H1 (cell line): Measurements from ENCODE around the gene AFF1. TPM values are rescaled to one million over a fixed set of nuclear protein-coding genes. Genes with fewer than 3 reads are reported as not detected.

Experiments
- CTCF ChIA-PET: fragments of 300-600 bp; sonication (Branson Sonifier 250); formaldehyde crosslinking; loops from one replicate; lab custom pipeline; 2021; ENCODE audit not compliant: partially characterized antibody; lab: Charles Lee
- POLR2A ChIA-PET: fragments of 300-600 bp; sonication (Branson Sonifier 250); formaldehyde crosslinking; loops from one replicate; lab custom pipeline; 2021; ENCODE audit warnings: inconsistent platforms; ENCODE audit not compliant: partially characterized antibody; lab: Charles Lee
- DNase-seq, 2 experiments: peaks; one replicate each; pipeline versions ENCODE4 v3.0.0 to v3.0.0-alpha.2; 2010 to 2022; ENCODE audit warnings: low spot score in 2 of 2, low read depth in 1 of 2, mixed read lengths in 1 of 2
- FAIRE-seq: peaks from 2 replicates; lab custom pipeline; 2011; peaks lifted over from hg19 to GRCh38; lab: Jason Lieb, UNC
- H2AFZ ChIP-seq: 2 replicates; pipeline ENCODE4 v1.8.1; 2012; ENCODE audit warnings: low read length, inconsistent platforms
- H2AK5ac ChIP-seq: 2 replicates; pipeline ENCODE4 v1.6.1; 2013; ENCODE audit warnings: low read depth, low read length
- H2BK120ac ChIP-seq: replicated peaks from 2 replicates; pipeline ENCODE3; 2013; ENCODE audit warnings: low read depth, low read length, inconsistent platforms
- H2BK12ac ChIP-seq: 2 replicates; pipeline ENCODE4 v1.6.1; 2013; ENCODE audit warnings: low read depth, low read length
- H2BK15ac ChIP-seq: 2 replicates; pipeline ENCODE4 v1.6.1; 2013; ENCODE audit warnings: low read length
- H2BK20ac ChIP-seq: 2 replicates; pipeline ENCODE4 v1.6.1; 2013; ENCODE audit warnings: low read length
- H2BK5ac ChIP-seq: 2 replicates; pipeline ENCODE4 v1.6.1; 2013; ENCODE audit warnings: low read depth, low read length
- H3K14ac ChIP-seq: 2 replicates; pipeline ENCODE4 v1.6.1; 2013; ENCODE audit warnings: inconsistent platforms; ENCODE audit not compliant: insufficient read length
- H3K18ac ChIP-seq: 2 replicates; pipeline ENCODE4 v1.6.1; 2013; ENCODE audit warnings: low read length; ENCODE audit errors: extremely low read depth
- H3K23ac ChIP-seq: 2 replicates; pipeline ENCODE4 v1.6.1; 2013; ENCODE audit warnings: inconsistent platforms; ENCODE audit not compliant: insufficient read length
- H3K23me2 ChIP-seq: 2 replicates; pipeline ENCODE4 v1.6.1; 2013; ENCODE audit warnings: low read depth, low read length
- H3K27ac ChIP-seq: 2 replicates; pipeline ENCODE4 v1.6.1; 2011; ENCODE audit warnings: low read depth, low read length, inconsistent platforms
- H3K27me3 ChIP-seq, 4 experiments: replicated peaks in 1 of 4; 1 replicate in 1 of 4; 2 replicates in 3 of 4; pipeline versions ENCODE4 v1.6.1 to v1.8.1; 2011 to 2013; ENCODE audit warnings: low read length in 3 of 4, mild to moderate bottlenecking in 3 of 4, inconsistent platforms in 2 of 4, mixed read lengths in 2 of 4, moderate library complexity in 1 of 4; ENCODE audit not compliant: control insufficient read depth in 3 of 4, insufficient read depth in 3 of 4; ENCODE audit errors: extremely low read depth in 1 of 4
- H3K36me3 ChIP-seq, 4 experiments: 2 replicates each; pipeline versions ENCODE4 v1.6.1 to v1.8.1; 2011 to 2013; ENCODE audit warnings: mild to moderate bottlenecking in 4 of 4, low read length in 3 of 4, moderate library complexity in 2 of 4, control low read depth in 1 of 4, inconsistent platforms in 1 of 4; ENCODE audit not compliant: insufficient read depth in 4 of 4, control insufficient read depth in 2 of 4
- H3K4ac ChIP-seq: replicated peaks from 2 replicates; pipeline ENCODE3; 2013; ENCODE audit warnings: low read length, low read depth, mixed read lengths, inconsistent platforms; ENCODE audit not compliant: insufficient read length
- H3K4me1 ChIP-seq, 4 experiments: replicated peaks in 1 of 4; 1 replicate in 1 of 4; 2 replicates in 3 of 4; pipeline versions ENCODE4 v1.6.1 to v1.8.1; 2011 to 2013; ENCODE audit warnings: low read length in 3 of 4, inconsistent platforms in 2 of 4, mixed read lengths in 1 of 4; ENCODE audit not compliant: insufficient read depth in 4 of 4, control insufficient read depth in 3 of 4
- H3K4me2 ChIP-seq, 2 experiments: 2 replicates each; pipeline versions ENCODE4 v1.6.1 to v1.8.1; 2011 to 2013; ENCODE audit warnings: low read depth in 2 of 2, low read length in 2 of 2, control low read depth in 1 of 2, inconsistent platforms in 1 of 2, mild to moderate bottlenecking in 1 of 2; ENCODE audit not compliant: insufficient read depth in 1 of 2
- H3K4me3 ChIP-seq, 4 experiments: fragments of 200-600, 300-600 bp in 1 of 4; sonication (generic), shearing (Covaris generic), sonication (Bioruptor Twin) in 1 of 4; 2 replicates each; pipeline versions ENCODE4 v1.5.1 to v1.8.1; 2011 to 2016; ENCODE audit warnings: low read length in 4 of 4, low read depth in 3 of 4, control low read depth in 2 of 4, inconsistent platforms in 2 of 4, mild to moderate bottlenecking in 2 of 4, mixed read lengths in 1 of 4, moderate library complexity in 1 of 4; ENCODE audit not compliant: insufficient read depth in 2 of 4; ENCODE audit errors: extremely low read depth in 1 of 4
- H3K56ac ChIP-seq: replicated peaks from 2 replicates; pipeline ENCODE3; 2013; ENCODE audit warnings: low read depth, mild to moderate bottlenecking, mixed read lengths, low read length, inconsistent platforms; ENCODE audit not compliant: insufficient read length
- H3K79me1 ChIP-seq: 2 replicates; pipeline ENCODE4 v1.6.1; 2013; ENCODE audit warnings: low read depth, low read length, control low read depth
- H3K79me2 ChIP-seq, 2 experiments: 2 replicates each; pipeline versions ENCODE4 v1.6.1 to v1.8.1; 2012 to 2013; ENCODE audit warnings: low read length in 2 of 2, mild to moderate bottlenecking in 2 of 2, inconsistent platforms in 1 of 2; ENCODE audit not compliant: insufficient read depth in 2 of 2, control insufficient read depth in 1 of 2
- H3K9ac ChIP-seq, 4 experiments: replicated peaks in 1 of 4; 1 replicate in 1 of 4; 2 replicates in 3 of 4; pipeline versions ENCODE4 v1.6.1 to v1.8.1; 2011 to 2013; ENCODE audit warnings: low read depth in 3 of 4, low read length in 3 of 4, control low read depth in 2 of 4, mild to moderate bottlenecking in 2 of 4, moderate library complexity in 2 of 4, inconsistent platforms in 1 of 4; ENCODE audit errors: extremely low read depth in 1 of 4
- H3K9me3 ChIP-seq, 2 experiments: 2 replicates each; pipeline versions ENCODE4 v1.6.1 to v1.8.1; 2012 to 2013; ENCODE audit warnings: mild to moderate bottlenecking in 2 of 2, moderate library complexity in 2 of 2, control low read depth in 1 of 2, inconsistent platforms in 1 of 2, low read depth in 1 of 2, low read length in 1 of 2, mixed read lengths in 1 of 2; ENCODE audit not compliant: insufficient read depth in 2 of 2
- H4K20me1 ChIP-seq, 2 experiments: replicated peaks in 1 of 2; 2 replicates each; pipeline versions ENCODE3 to v1.8.1; 2011 to 2013; ENCODE audit warnings: inconsistent platforms in 2 of 2, low read length in 2 of 2, mild to moderate bottlenecking in 1 of 2; ENCODE audit not compliant: insufficient read depth in 2 of 2, control insufficient read depth in 1 of 2
- H4K5ac ChIP-seq: 2 replicates; pipeline ENCODE4 v1.6.1; 2013; ENCODE audit warnings: low read length, low read depth, mixed read lengths, inconsistent platforms; ENCODE audit not compliant: insufficient read length
- H4K8ac ChIP-seq: 2 replicates; pipeline ENCODE4 v1.8.0; 2013; ENCODE audit warnings: mild to moderate bottlenecking, moderate library complexity, low read length, inconsistent platforms; ENCODE audit not compliant: insufficient read depth; ENCODE audit errors: extremely low read depth
- H4K91ac ChIP-seq: replicated peaks from 2 replicates; pipeline ENCODE3; 2013; ENCODE audit warnings: low read length, mixed read lengths, inconsistent platforms; ENCODE audit not compliant: insufficient read length
- BCL11A ChIP-seq, 2 experiments: IDR thresholded peaks; one replicate each; pipeline ENCODE4 v1.6.1; 2011; ENCODE audit warnings: low read depth in 2 of 2, low read length in 2 of 2, mild to moderate bottlenecking in 2 of 2
- CHD2 ChIP-seq: IDR thresholded peaks from 2 replicates; pipeline ENCODE4 v1.6.1; 2012; ENCODE audit warnings: low read length, improper control_type of control experiment
- FOSL1 ChIP-seq: IDR thresholded peaks from 2 replicates; pipeline ENCODE4 v1.6.1; 2011; ENCODE audit warnings: mild to moderate bottlenecking, low read depth, low read length, moderate library complexity; ENCODE audit not compliant: insufficient read depth
- HDAC2 ChIP-seq, 2 experiments: fragments of 300-600 bp in 1 of 2; sonication (generic) in 1 of 2; IDR thresholded peaks; 2 replicates each; pipeline ENCODE4 v1.6.1; 2011 to 2012; ENCODE audit warnings: low read depth in 2 of 2, low read length in 2 of 2, mild to moderate bottlenecking in 2 of 2, moderate library complexity in 2 of 2, borderline replicate concordance in 1 of 2, inconsistent platforms in 1 of 2
- KDM5A ChIP-seq: fragments of 200-600 bp; IDR thresholded peaks from 2 replicates; pipeline ENCODE4 v1.7.1; 2012; ENCODE audit warnings: mild to moderate bottlenecking, low read length, inconsistent platforms, mixed read lengths
- RBBP5 ChIP-seq: IDR thresholded peaks from 2 replicates; pipeline ENCODE4 v1.7.1; 2012; ENCODE audit warnings: low read depth, mild to moderate bottlenecking, inconsistent platforms, low read length, moderate library complexity, borderline replicate concordance
- RFX5 ChIP-seq: IDR thresholded peaks from 2 replicates; pipeline ENCODE4 v1.6.1; 2011; ENCODE audit warnings: low read depth, low read length, improper control_type of control experiment, borderline replicate concordance
- RNF2 ChIP-seq: fragments of 200-900, 300-1000 bp; sonication (generic); IDR thresholded peaks from 2 replicates; pipeline ENCODE4 v1.7.1; 2016; ENCODE audit warnings: borderline replicate concordance, low read depth, mild to moderate bottlenecking, antibody characterized with exemption, low read length; ENCODE audit not compliant: poor library complexity, severe bottlenecking; ENCODE audit errors: missing control alignments
- RXRA ChIP-seq: IDR thresholded peaks from 2 replicates; pipeline ENCODE4 v1.6.1; 2011; ENCODE audit warnings: low read depth, mild to moderate bottlenecking, low read length, moderate library complexity; ENCODE audit not compliant: insufficient read depth
- SAP30 ChIP-seq: fragments of 300-600 bp; sonication (generic); IDR thresholded peaks from 2 replicates; pipeline ENCODE4 v1.7.1; 2012; ENCODE audit warnings: low read length, moderate library complexity, mild to moderate bottlenecking, inconsistent platforms; ENCODE audit not compliant: insufficient read depth, insufficient replicate concordance
- WGBS, 2 experiments: shearing (Covaris generic) in 1 of 2; methylation state at CpG; one replicate each; pipeline versions ENCODE4 v1.1.6 to v1.1.7; 2013 to 2015; ENCODE audit warnings: low lambda C conversion rate in 2 of 2, mixed read lengths in 2 of 2, inconsistent platforms in 1 of 2, low coverage in 1 of 2, missing lambda C conversion rate in 1 of 2; ENCODE audit not compliant: insufficient replicate concordance in 2 of 2, insufficient coverage in 1 of 2, insufficient read length in 1 of 2; ENCODE audit errors: extremely low coverage in 1 of 2, missing lambda C conversion rate in 1 of 2; 5-methylcytosine and 5-hydroxymethylcytosine counted together
- polyA plus RNA-seq, 7 experiments: library from polyadenylated mRNA; depleted of rRNA in 3 of 7; stranded (reverse) in 5 of 7; unstranded in 2 of 7; fragments of >200 nt in 5 of 7; fragments of 200-250 nt in 2 of 7; gene quantifications; 1 replicate in 5 of 7; 2 replicates in 1 of 7; 4 replicates in 1 of 7; pipeline versions ENCODE4 v1.2.1 to v1.2.3, GENCODE V29; 2011 to 2013; ENCODE audit warnings: missing spikeins in 2 of 7, mixed read lengths in 2 of 7
- total RNA-seq: library from RNA; stranded (reverse); fragmentation: NEBNext Ultra II Directional; extraction: Animal tissue kit (Norgen Biotek cat#: 25700); gene quantifications from 2 replicates; pipeline ENCODE4 v1.2.1, GENCODE V29; 2021
- TF ChIP-seq, protein P1 (sequence below): IDR thresholded peaks from 2 replicates; pipeline ENCODE4 v1.6.1; 2011; ENCODE audit warnings: low read length, improper control_type of control experiment

Gene AFF1
- total and polyA plus RNA-seq, 2 of the 8 experiments (the other 6 are each of a cell fraction or from before 2014, with no cell fraction given) = 14.8 to 85.5 TPM

DNA sequence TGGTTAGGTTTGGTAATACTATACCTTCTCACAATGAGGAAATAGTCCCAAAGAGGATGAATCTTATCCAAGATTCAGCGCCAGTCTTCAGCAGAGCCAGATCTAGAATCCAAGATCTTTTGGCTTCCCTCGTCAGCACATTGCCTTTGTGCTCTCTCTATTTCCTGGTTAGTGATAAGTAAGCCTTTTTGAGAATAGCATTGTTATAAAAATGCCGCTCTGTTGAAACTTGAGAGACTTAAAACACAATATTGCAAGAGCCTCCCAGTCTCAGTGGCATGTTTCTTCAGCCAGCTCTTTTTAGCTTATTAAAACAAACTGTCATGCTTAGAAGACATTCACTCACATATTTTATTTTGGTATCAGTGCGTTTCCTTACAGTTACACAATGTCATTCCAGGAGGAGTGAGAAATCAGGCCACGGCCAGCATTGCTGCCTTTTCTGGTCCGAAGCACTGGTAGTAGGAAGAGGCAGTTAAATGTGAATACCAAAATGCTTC, 144.2 kb downstream of the AFF1 start:
- 85% methylated on average over 6 of the region's 6 CpGs; no CpG with 5 or more reads in 1 of the 2 experiments for WGBS, 2 experiments
- H3K4me1 ChIP-seq = peaks cover 0 to 7% (median 1%) of the 10 kb centered on the region in 4 experiments; a peak in 2 of 7 replicates
- no peak overlapping the region for H3K23ac ChIP-seq
- ChIA-PET CTCF (interaction anchor here (1.2 to 2.1 kb wide), 6 partner anchors 10 to 157 kb away, joined by 3 to 15 read pairs (median 6); no protein-coding TSS in a partner anchor), POLR2A (interaction anchor here (1.0 to 1.2 kb wide), 2 partner anchors 17 to 143 kb away, joined by 3 read pairs; no protein-coding TSS in a partner anchor)
- H3K23me2 ChIP-seq = no peaks in the 10 kb centered on the region
- H2BK12ac ChIP-seq = no peak overlapping the region
- H3K79me1 ChIP-seq = peaks cover 7% of the 10 kb centered on the region
- no peak overlapping the region for H3K27ac ChIP-seq
- no peak overlapping the region for H2AFZ ChIP-seq
- H2BK5ac ChIP-seq = no peak overlapping the region
- no peaks in the 10 kb centered on the region for H3K9me3 ChIP-seq
- H3K56ac ChIP-seq = no peak overlapping the region
- H4K5ac ChIP-seq = no peak overlapping the region
- H4K8ac ChIP-seq = no peak overlapping the region
- H2BK120ac ChIP-seq = no peak overlapping the region
- H3K4me2 ChIP-seq = no peak overlapping the region
- H3K9ac ChIP-seq = no peak overlapping the region
- H2BK15ac ChIP-seq = no peak overlapping the region
- H3K79me2 ChIP-seq = peaks cover 0 to 79% of the 10 kb centered on the region in 2 experiments; a peak in 3 of 4 replicates
- H3K4ac ChIP-seq = no peak overlapping the region
- no peak overlapping the region for H4K91ac ChIP-seq
- no peak overlapping the region for H2BK20ac ChIP-seq
- no peak overlapping the region for H3K14ac ChIP-seq
- H3K36me3 ChIP-seq = peaks cover 0 to 3% (median 0%) of the 10 kb centered on the region in 4 experiments; a peak in 1 of 8 replicates
- no peak overlapping the region for H3K18ac ChIP-seq
- H4K20me1 ChIP-seq = peaks cover 2 to 5% of the 10 kb centered on the region in 2 experiments
- peak; percentile 19 for FAIRE-seq
- no peak for DNase-seq
- no peak overlapping the region for H2AK5ac ChIP-seq
- H3K27me3 ChIP-seq = no peaks in the 10 kb centered on the region
- no peak overlapping the region for H3K4me3 ChIP-seq
- TF ChIP-seq, protein P1, sequence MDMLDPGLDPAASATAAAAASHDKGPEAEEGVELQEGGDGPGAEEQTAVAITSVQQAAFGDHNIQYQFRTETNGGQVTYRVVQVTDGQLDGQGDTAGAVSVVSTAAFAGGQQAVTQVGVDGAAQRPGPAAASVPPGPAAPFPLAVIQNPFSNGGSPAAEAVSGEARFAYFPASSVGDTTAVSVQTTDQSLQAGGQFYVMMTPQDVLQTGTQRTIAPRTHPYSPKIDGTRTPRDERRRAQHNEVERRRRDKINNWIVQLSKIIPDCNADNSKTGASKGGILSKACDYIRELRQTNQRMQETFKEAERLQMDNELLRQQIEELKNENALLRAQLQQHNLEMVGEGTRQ = no peak
- no peak for TF ChIP-seq RBBP5
- no peak for TF ChIP-seq RXRA
- no peak for TF ChIP-seq KDM5A
- no peak for TF ChIP-seq RFX5
- TF ChIP-seq FOSL1 = no peak
- no peak for TF ChIP-seq SAP30
- no peak for TF ChIP-seq RNF2
- TF ChIP-seq BCL11A (IDR thresholded peaks at IDR 0.05; ENCODE audit: low read depth in 2 of 2, low read length in 2 of 2) = no peak
- no peak for TF ChIP-seq CHD2
- no peak for TF ChIP-seq HDAC2 (IDR thresholded peaks at IDR 0.05; ENCODE audit: borderline replicate concordance in 1 of 2, low read depth in 2 of 2, low read length in 2 of 2)
